Stomach (tissue), 9 donors: Measurements from ENCODE around the gene SLC6A8. TPM values are rescaled to one million over a fixed set of nuclear protein-coding genes. Genes with fewer than 3 reads are reported as not detected.

Source experiments
- DNase-seq, 2 donors: peaks; one replicate each; pipeline versions ENCODE4 v3.0.0 to v3.0.0-alpha.2; 2013 to 2019
- H3K27ac ChIP-seq, 5 donors: fragments of 200-600 bp in 4 of 5; sonication (generic) in 4 of 5; one replicate each; pipeline ENCODE4 v1.5.1; 2013 to 2019; ENCODE audit warnings: mild to moderate bottlenecking in 1 of 5, moderate library complexity in 1 of 5
- H3K27me3 ChIP-seq, 3 donors: fragments of 200-600 bp; sonication (generic); one replicate each; pipeline ENCODE4 v1.5.1; 2017 to 2019; ENCODE audit warnings: mixed run types in 1 of 3
- H3K36me3 ChIP-seq, 4 donors: fragments of 200-600 bp; sonication (generic); 1 replicate in 3 of 4; 2 replicates in 1 of 4; pipeline ENCODE4 v1.5.1; 2016 to 2019
- H3K4me1 ChIP-seq, 4 donors: fragments of 200-600 bp; sonication (generic); one replicate each; pipeline ENCODE4 v1.5.1; 2016 to 2019
- H3K4me3 ChIP-seq, 4 donors: fragments of 200-600 bp; sonication (generic) in 3 of 4; one replicate each; pipeline ENCODE4 v1.5.1; 2016 to 2019; ENCODE audit warnings: mild to moderate bottlenecking in 1 of 4
- H3K9me3 ChIP-seq, 4 donors: fragments of 200-600 bp; sonication (generic); one replicate each; pipeline ENCODE4 v1.5.1; 2016 to 2019
- EP300 ChIP-seq: sonication (generic); formaldehyde crosslinking; IDR thresholded peaks from one replicate; pipeline ENCODE4 v1.6.1; 2017; ENCODE audit warnings: antibody characterized with exemption
- POLR2A ChIP-seq, 4 donors: fragments of 450-650 bp; IDR thresholded peaks; one replicate each; pipeline ENCODE4 v1.6.1; 2016; ENCODE audit warnings: antibody characterized with exemption in 4 of 4, control low read depth in 2 of 4, mild to moderate bottlenecking in 1 of 4, moderate library complexity in 1 of 4
- POLR2AphosphoS5 ChIP-seq, 3 donors: sonication (generic); formaldehyde crosslinking; IDR thresholded peaks; one replicate each; pipeline ENCODE4 v1.6.1; 2016; ENCODE audit warnings: antibody characterized with exemption in 3 of 3
- WGBS, 5 donors: extraction: QIAGEN DNeasy Blood & Tissue Kit in 3 of 5; methylation state at CpG; one replicate each; pipeline versions ENCODE4 v1.1.5 to v1.1.7; 2013 to 2018; 5-methylcytosine and 5-hydroxymethylcytosine counted together
- intact Hi-C: fragments of 100-400 bp; cut with DNase I; formaldehyde crosslinking; loops from one replicate; pipeline ENCODE4 v1.15.1; 2023; ENCODE audit warnings: low total_unique reads
- polyA plus RNA-seq, 3 donors: library from polyadenylated mRNA; stranded (reverse); fragments of 200-250 nt; gene quantifications; one replicate each; pipeline ENCODE4 v1.2.3, GENCODE V29; 2013
- total RNA-seq, 5 donors: library from RNA; depleted of rRNA; stranded (reverse); fragments of >200 nt; gene quantifications; one replicate each; pipeline versions ENCODE4 v1.1.0 to v1.2.3, GENCODE V29; 2014 to 2016
- TF ChIP-seq, protein P1 (sequence below), 7 experiments: fragments of 450-650 bp in 4 of 7; fragments of 200-600 bp in 3 of 7; sonication (generic) in 3 of 7; IDR thresholded peaks; one replicate each; pipeline ENCODE4 v1.5.1; 2016 to 2019; ENCODE audit warnings: antibody characterized with exemption in 7 of 7, control low read depth in 2 of 7, mild to moderate bottlenecking in 1 of 7
- donor health status: healthy with polysubstance abuse.
- donor health status: Bipolar disorder and iron deficiency.
- donor health status: healthy.

The SLC6A8 gene
- total and polyA plus RNA-seq, 8 donors = 7.3 to 32.7 (median 18.9) TPM

DNA sequence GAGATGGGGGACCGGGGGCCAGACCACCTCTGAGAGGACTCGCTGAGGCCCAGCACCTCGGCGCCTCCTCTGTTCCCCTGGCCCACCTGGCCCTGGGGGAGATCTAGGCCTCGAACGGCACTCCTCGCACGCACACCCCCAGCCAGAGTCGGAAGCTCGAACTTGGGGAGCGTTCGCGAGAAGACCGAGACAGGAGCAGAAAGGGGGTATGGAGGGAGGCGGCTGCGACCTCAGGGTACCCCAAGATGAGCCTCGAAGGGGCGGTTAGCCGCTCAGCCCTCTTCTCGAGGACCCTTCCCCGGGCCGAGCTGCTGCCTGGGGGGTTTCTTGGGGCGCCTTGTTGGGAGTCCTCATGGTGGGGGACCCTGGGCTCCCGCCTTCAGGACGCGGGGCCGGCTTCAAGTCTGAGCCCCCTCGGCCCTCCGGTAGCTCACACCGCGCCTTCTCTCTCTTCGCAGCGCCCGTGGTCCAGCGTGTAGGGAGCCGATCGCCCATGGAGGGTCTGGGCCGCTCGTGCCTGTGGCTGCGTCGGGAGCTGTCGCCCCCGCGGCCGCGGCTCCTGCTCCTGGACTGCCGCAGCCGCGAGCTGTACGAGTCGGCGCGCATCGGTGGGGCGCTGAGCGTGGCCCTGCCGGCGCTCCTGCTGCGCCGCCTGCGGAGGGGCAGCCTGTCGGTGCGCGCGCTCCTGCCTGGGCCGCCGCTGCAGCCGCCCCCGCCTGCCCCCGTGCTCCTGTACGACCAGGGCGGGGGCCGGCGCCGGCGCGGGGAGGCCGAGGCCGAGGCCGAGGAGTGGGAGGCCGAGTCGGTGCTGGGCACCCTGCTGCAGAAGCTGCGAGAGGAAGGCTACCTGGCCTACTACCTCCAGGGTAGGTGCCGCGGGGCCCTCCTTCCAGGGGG is 40.0 kb upstream of the SLC6A8 start:
- intact Hi-C loops = no loop called here
- no peak overlapping the region for H3K27ac ChIP-seq
- peak overlapping the region; percentile 15 to 45 (median 28) for H3K4me3 ChIP-seq
- TF ChIP-seq POLR2AphosphoS5 (IDR thresholded peaks at IDR 0.05) (no peak), POLR2A (IDR thresholded peaks at IDR 0.05) (no peak), EP300 (no peak)
- TF ChIP-seq, protein P1, sequence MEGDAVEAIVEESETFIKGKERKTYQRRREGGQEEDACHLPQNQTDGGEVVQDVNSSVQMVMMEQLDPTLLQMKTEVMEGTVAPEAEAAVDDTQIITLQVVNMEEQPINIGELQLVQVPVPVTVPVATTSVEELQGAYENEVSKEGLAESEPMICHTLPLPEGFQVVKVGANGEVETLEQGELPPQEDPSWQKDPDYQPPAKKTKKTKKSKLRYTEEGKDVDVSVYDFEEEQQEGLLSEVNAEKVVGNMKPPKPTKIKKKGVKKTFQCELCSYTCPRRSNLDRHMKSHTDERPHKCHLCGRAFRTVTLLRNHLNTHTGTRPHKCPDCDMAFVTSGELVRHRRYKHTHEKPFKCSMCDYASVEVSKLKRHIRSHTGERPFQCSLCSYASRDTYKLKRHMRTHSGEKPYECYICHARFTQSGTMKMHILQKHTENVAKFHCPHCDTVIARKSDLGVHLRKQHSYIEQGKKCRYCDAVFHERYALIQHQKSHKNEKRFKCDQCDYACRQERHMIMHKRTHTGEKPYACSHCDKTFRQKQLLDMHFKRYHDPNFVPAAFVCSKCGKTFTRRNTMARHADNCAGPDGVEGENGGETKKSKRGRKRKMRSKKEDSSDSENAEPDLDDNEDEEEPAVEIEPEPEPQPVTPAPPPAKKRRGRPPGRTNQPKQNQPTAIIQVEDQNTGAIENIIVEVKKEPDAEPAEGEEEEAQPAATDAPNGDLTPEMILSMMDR (IDR thresholded peaks at IDR 0.05) = no peak
- peak in 1 of 2 donors; percentile 23 for DNase-seq
- H3K27me3 ChIP-seq = peaks cover 23 to 69% (median 64%) of the 10 kb centered on the region in 3 donors
- no peaks in the 10 kb centered on the region for H3K36me3 ChIP-seq
- peaks cover 0 to 4% (median 0%) of the 10 kb centered on the region in 4 donors for H3K9me3 ChIP-seq
- 5 to 39% (median 19%) methylated on average over 14 to 84 of the region's 85 CpGs for WGBS, 5 donors
- peaks cover 0 to 33% (median 29%) of the 10 kb centered on the region in 4 donors for H3K4me1 ChIP-seq

DNA sequence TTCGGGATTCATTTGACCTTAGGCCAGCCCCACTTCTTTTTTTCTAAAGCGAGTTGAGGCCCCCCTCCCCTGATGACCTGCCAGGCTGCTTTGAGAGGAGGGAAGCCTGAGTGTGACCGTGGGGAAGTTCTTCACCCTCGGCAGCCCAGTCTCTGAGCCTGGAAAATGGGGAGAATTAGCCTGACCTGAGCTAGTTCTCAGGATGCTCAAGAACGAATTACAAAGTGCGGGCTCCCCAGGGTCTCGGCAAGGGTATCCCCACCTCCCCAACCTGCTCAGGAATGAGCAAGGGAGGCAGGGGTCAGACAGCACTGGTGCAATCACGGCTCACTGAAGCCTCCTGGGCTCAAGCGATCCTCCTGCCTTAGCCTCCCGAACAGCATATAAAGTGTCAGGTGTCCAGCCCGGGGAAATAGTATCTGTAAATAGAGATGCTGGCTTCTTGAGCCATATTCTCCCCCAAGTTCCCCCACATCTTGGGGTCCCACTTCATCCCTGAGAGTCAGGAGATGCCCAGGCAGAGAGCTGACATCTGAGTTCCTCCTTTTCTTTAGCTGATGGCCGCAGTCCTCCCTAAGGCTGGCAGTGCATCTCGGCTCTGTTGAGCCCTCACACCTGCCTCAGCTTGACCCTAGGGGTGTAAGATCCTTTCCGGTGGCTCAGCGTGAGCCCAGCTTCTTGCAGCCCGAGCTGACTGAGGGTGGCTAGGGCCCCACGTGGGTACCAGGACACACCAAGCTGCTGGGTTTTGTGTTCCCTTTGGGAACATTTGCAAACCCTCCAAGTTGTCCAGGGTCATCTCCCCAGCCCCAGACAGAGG is 39.2 kb upstream of the SLC6A8 start:
- Histone ChIP-seq H3K36me3 (no peaks in the 10 kb centered on the region), H3K4me1 (peaks cover 0 to 25% (median 22%) of the 10 kb centered on the region in 4 donors), H3K4me3 (no peak overlapping the region), H3K27me3 (peaks cover 23 to 60% (median 55%) of the 10 kb centered on the region in 3 donors), H3K9me3 (peaks cover 0 to 13% (median under 1%) of the 10 kb centered on the region in 4 donors), H3K27ac (no peak overlapping the region)
- WGBS, 5 donors = 74 to 89% (median 80%) methylated on average over 4 to 17 of the region's 17 CpGs
- intact Hi-C loops = no loop called here
- no peak for DNase-seq
- TF ChIP-seq POLR2A (IDR thresholded peaks at IDR 0.05) (no peak), EP300 (no peak), POLR2AphosphoS5 (IDR thresholded peaks at IDR 0.05) (no peak)
- TF ChIP-seq, protein P1 (IDR thresholded peaks at IDR 0.05) = no peak

DNA sequence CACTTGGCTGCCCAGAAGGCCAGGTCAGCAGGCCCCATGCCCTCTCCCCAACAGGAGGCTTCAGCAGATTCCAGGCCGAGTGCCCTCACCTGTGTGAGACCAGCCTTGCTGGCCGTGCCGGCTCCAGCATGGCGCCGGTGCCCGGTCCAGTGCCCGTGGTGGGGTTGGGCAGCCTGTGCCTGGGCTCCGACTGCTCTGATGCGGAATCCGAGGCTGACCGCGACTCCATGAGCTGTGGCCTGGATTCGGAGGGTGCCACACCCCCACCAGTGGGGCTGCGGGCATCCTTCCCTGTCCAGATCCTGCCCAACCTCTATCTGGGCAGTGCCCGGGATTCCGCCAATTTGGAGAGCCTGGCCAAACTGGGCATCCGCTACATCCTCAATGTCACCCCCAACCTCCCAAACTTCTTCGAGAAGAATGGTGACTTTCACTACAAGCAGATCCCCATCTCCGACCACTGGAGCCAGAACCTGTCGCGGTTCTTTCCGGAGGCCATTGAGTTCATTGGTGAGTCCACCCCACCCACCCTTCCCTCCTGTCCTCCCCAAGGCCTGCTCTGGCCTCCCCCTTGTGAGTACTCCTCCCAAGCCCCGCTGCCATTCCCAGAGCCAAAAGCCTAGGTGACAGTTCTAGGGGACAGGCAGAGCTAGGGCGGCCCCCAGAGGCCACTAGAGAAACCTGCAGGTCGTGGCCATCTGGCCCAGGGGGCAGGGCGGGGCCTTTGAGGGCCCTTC is 38.4 kb upstream of the SLC6A8 start:
- TF ChIP-seq EP300 (no peak), POLR2A (IDR thresholded peaks at IDR 0.05) (no peak), POLR2AphosphoS5 (IDR thresholded peaks at IDR 0.05) (no peak)
- TF ChIP-seq, protein P1 (IDR thresholded peaks at IDR 0.05) = peak in 1 of 7 experiments; percentile 31
- DNase-seq = peak in 1 of 2 donors; percentile 38
- Histone ChIP-seq H3K4me1 (peaks cover 0 to 20% (median 18%) of the 10 kb centered on the region in 4 donors), H3K9me3 (peaks cover 0 to 20% (median 5%) of the 10 kb centered on the region in 4 donors), H3K27ac (no peak overlapping the region), H3K36me3 (no peaks in the 10 kb centered on the region), H3K4me3 (no peak overlapping the region), H3K27me3 (peaks cover 22 to 61% (median 49%) of the 10 kb centered on the region in 3 donors)
- 82 to 87% (median 85%) methylated on average over 14 to 26 of the region's 26 CpGs for WGBS, 5 donors
- intact Hi-C loops = no loop called here
